NT2/D1 (cell line): ENCODE measurements around the gene IQSEC3.

Source experiments
- YY1 ChIP-seq: IDR thresholded peaks from 2 replicates; pipeline ENCODE4 v1.6.1; 2011; ENCODE audit not compliant: insufficient read length, insufficient read depth
- ZNF274 ChIP-seq: IDR thresholded peaks from 2 replicates; pipeline ENCODE4 v1.6.1; 2011; ENCODE audit warnings: mild to moderate bottlenecking, low read depth, low read length

DNA sequence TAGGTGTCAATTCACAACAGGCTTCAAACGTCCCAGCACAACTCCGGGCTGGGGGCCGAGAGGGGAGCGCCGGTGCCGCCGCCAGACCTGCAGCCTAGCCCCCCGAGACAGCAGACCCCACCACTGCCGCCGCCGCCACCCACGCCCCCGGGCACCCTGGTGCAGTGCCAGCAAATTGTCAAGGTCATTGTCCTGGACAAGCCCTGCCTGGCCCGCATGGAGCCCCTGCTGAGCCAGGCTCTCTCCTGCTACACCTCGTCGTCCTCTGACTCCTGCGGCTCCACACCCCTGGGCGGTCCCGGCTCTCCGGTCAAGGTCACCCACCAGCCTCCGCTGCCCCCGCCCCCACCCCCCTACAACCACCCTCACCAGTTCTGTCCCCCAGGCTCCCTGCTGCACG, 108.0 kb downstream of the IQSEC3 start:
- TF ChIP-seq ZNF274 = no peak
- TF ChIP-seq YY1 = no peak
